HepG2 (cell line): ENCODE data around the gene CHMP5. TPM values are rescaled to one million over a fixed set of nuclear protein-coding genes. Genes with fewer than 3 reads are reported as not detected.

Experiments used
- ATAC-seq: fragments of 200-7000 bp; cut with Tn5 transposase; 3 replicates; pipeline ENCODE4 v1.9.1; 2020; ENCODE audit warnings: mild to moderate bottlenecking, moderate library complexity
- BruUV-seq: library from RNA; stranded (reverse); fragments of 400-500 nt; replicated peaks from 2 replicates; lab custom pipeline; 2021; lab: Mats Ljungman, UMichigan
- CTCF ChIA-PET: fragments of 300-600 bp; formaldehyde crosslinking; extraction: SDS; loops from one replicate; lab custom pipeline; 2021; ENCODE audit warnings: low total read pairs, inconsistent platforms, low intra/inter-chr PET ratio; lab: Yijun Ruan, JAX
- POLR2A ChIA-PET: fragments of 350-600 bp; sonication (Branson Sonifier 250); formaldehyde crosslinking; loops from one replicate; lab custom pipeline; 2020; ENCODE audit warnings: antibody characterized with exemption, inconsistent platforms; lab: Yijun Ruan, JAX
- DNase-seq: peaks from one replicate; pipeline ENCODE4 v3.0.0-alpha.2; 2015; ENCODE audit warnings: low spot score
- FAIRE-seq: peaks from 3 replicates; lab custom pipeline; 2011; peaks lifted over from hg19 to GRCh38; lab: Jason Lieb, UNC
- H2AFZ ChIP-seq: one replicate; pipeline ENCODE4 v1.6.1; 2011; ENCODE audit warnings: low read length, inconsistent platforms
- H3K27ac ChIP-seq: fragments of 300-600 bp; 3 replicates; pipeline ENCODE4 v1.8.0; 2011; ENCODE audit warnings: mixed run types, mild to moderate bottlenecking, mixed read lengths, low read length, inconsistent platforms; ENCODE audit not compliant: insufficient read depth; ENCODE audit errors: extremely low read length
- H3K27me3 ChIP-seq, 2 experiments: fragments of 200-600 bp in 1 of 2; 2 replicates in 1 of 2; 3 replicates in 1 of 2; pipeline versions ENCODE4 v1.6.0 to v1.8.0; 2011; ENCODE audit warnings: low read length in 2 of 2, mild to moderate bottlenecking in 2 of 2, moderate library complexity in 2 of 2, inconsistent platforms in 1 of 2; ENCODE audit not compliant: insufficient read depth in 2 of 2, control insufficient read depth in 1 of 2
- H3K36me3 ChIP-seq, 2 experiments: fragments of 200-600 bp in 1 of 2; replicated peaks in 1 of 2; 2 replicates in 1 of 2; 3 replicates in 1 of 2; pipeline versions ENCODE4 v1.5.1 to v1.8.0; 2011; ENCODE audit warnings: low read length in 2 of 2, inconsistent platforms in 1 of 2; ENCODE audit not compliant: insufficient read depth in 2 of 2, control insufficient read depth in 1 of 2
- H3K4me1 ChIP-seq: 2 replicates; pipeline ENCODE4 v1.5.1; 2012; ENCODE audit warnings: low read length, inconsistent platforms; ENCODE audit not compliant: insufficient read depth
- H3K4me2 ChIP-seq: 2 replicates; pipeline ENCODE4 v1.6.0; 2011; ENCODE audit warnings: low read depth, low read length, inconsistent platforms
- H3K4me3 ChIP-seq, 3 experiments: fragments of 200-600 bp in 1 of 3; sonication (generic), shearing (Covaris generic) in 1 of 3; replicated peaks in 1 of 3; 2 replicates each; pipeline ENCODE4 v1.5.1; 2011 to 2016; ENCODE audit warnings: low read length in 3 of 3, inconsistent platforms in 2 of 3, low read depth in 2 of 3, mild to moderate bottlenecking in 2 of 3, control low read depth in 1 of 3, mixed read lengths in 1 of 3; ENCODE audit not compliant: insufficient read depth in 1 of 3
- H3K79me2 ChIP-seq: one replicate; pipeline ENCODE4 v1.6.1; 2011; ENCODE audit warnings: low read length, inconsistent platforms; ENCODE audit not compliant: insufficient read depth
- H3K9ac ChIP-seq: 2 replicates; pipeline ENCODE4 v1.6.0; 2011; ENCODE audit warnings: mild to moderate bottlenecking, low read depth, low read length, inconsistent platforms; ENCODE audit not compliant: insufficient read depth
- H3K9me3 ChIP-seq: 2 replicates; pipeline ENCODE4 v1.5.1; 2012; ENCODE audit warnings: mild to moderate bottlenecking, low read length
- H4K20me1 ChIP-seq: 2 replicates; pipeline ENCODE4 v1.6.0; 2011; ENCODE audit warnings: inconsistent platforms, mild to moderate bottlenecking, low read length, moderate library complexity; ENCODE audit not compliant: insufficient read depth
- CHD4 ChIP-seq: fragments of 200-600 bp; sonication (generic); IDR thresholded peaks from 2 replicates; pipeline ENCODE4 v1.7.0; 2017; ENCODE audit warnings: mild to moderate bottlenecking, low read length, borderline replicate concordance
- EHMT2 ChIP-seq: fragments of 200-600 bp; sonication (generic); IDR thresholded peaks from 2 replicates; pipeline ENCODE4 v1.7.0; 2017; ENCODE audit warnings: antibody characterized with exemption, low read depth, low read length, borderline replicate concordance
- GATAD2A ChIP-seq: IDR thresholded peaks from 2 replicates; pipeline ENCODE4 v1.6.1; 2016
- KLF13 ChIP-seq: sonication (generic); formaldehyde crosslinking; IDR thresholded peaks from 2 replicates; pipeline ENCODE4 v1.4.0; 2020; ENCODE audit warnings: mild to moderate bottlenecking, missing genetic modification reagents
- MIXL1 ChIP-seq: IDR thresholded peaks from 2 replicates; pipeline ENCODE4 v1.6.1; 2016
- PAX8 ChIP-seq: sonication (generic); formaldehyde crosslinking; IDR thresholded peaks from 2 replicates; pipeline ENCODE4 v1.8.0; 2022; ENCODE audit warnings: mild to moderate bottlenecking, missing genetic modification reagents, borderline replicate concordance
- RAD21 ChIP-seq: fragments of 450-650 bp; formaldehyde crosslinking; IDR thresholded peaks from 2 replicates; pipeline ENCODE4 v1.5.0; 2020; ENCODE audit warnings: mild to moderate bottlenecking
- SMC3 ChIP-seq: IDR thresholded peaks from 2 replicates; pipeline ENCODE4 v1.6.1; 2011; ENCODE audit warnings: low read length, improper control_type of control experiment
- SP2 ChIP-seq: sonication (generic); formaldehyde crosslinking; IDR thresholded peaks from 2 replicates; pipeline ENCODE4 v1.5.1; 2020; ENCODE audit warnings: mild to moderate bottlenecking, missing genetic modification reagents
- STAG1 ChIP-seq: sonication (generic); formaldehyde crosslinking; IDR thresholded peaks from 2 replicates; pipeline ENCODE4 v1.4.0; 2020; ENCODE audit warnings: missing genetic modification reagents
- ZBTB7A ChIP-seq: sonication (generic); formaldehyde crosslinking; IDR thresholded peaks from 2 replicates; pipeline ENCODE4 v1.8.0; 2022; ENCODE audit warnings: mild to moderate bottlenecking, missing genetic modification reagents
- ZKSCAN1 ChIP-seq: fragments of 150-350 bp; IDR thresholded peaks from 2 replicates; pipeline ENCODE4 v1.6.1; 2014; ENCODE audit warnings: low read length
- ZKSCAN5 ChIP-seq: sonication (generic); formaldehyde crosslinking; IDR thresholded peaks from 2 replicates; pipeline ENCODE4 v1.5.1; 2020; ENCODE audit warnings: mild to moderate bottlenecking, missing genetic modification reagents
- ZKSCAN8 ChIP-seq: IDR thresholded peaks from 2 replicates; pipeline ENCODE4 v1.6.1; 2016; ENCODE audit warnings: borderline replicate concordance, missing genetic modification reagents, missing compliant biosample characterization
- ZNF432 ChIP-seq: sonication (generic); formaldehyde crosslinking; IDR thresholded peaks from 2 replicates; pipeline ENCODE4 v1.5.0; 2020; ENCODE audit warnings: missing genetic modification reagents, mild to moderate bottlenecking, borderline replicate concordance
- whole genome bisulfite sequencing: methylation state at CpG from one replicate; pipeline ENCODE4 v1.1.6; 2017; ENCODE audit warnings: low lambda C conversion rate; 5-methylcytosine and 5-hydroxymethylcytosine counted together
- in situ Hi-C: cut with HindIII; loops from 2 replicates; pipeline ENCODE4 v1.10.0; 2017; ENCODE audit warnings: low pct_unique_long_range_greater_than_20kb; ENCODE audit not compliant: extremely low pct_ligation_motif_present
- intact Hi-C: fragments of 100-400 bp; cut with micrococcal nuclease; formaldehyde crosslinking; loops from one replicate; pipeline ENCODE4 v1.10.0; 2022; ENCODE audit not compliant: unreplicated experiment
- polyA plus RNA-seq, 8 experiments: library from polyadenylated mRNA; depleted of rRNA in 3 of 8; stranded (reverse) in 7 of 8; unstranded in 1 of 8; fragments of >200 nt; fragmentation: Illumina TruSeq in 4 of 8; extraction: Trizol in 4 of 8; gene quantifications; 2 replicates each; pipeline versions ENCODE4 v1.2.1 to v1.2.3, GENCODE V29; 2011 to 2016; ENCODE audit warnings: low read depth in 4 of 8, missing spikeins in 1 of 8, mixed read lengths in 1 of 8; ENCODE audit not compliant: insufficient read depth in 1 of 8
- total RNA-seq, 5 experiments: library from RNA; depleted of rRNA; stranded (reverse); fragments of >200 nt; fragmentation: Illumina TruSeq; extraction: Trizol; gene quantifications; 2 replicates each; pipeline ENCODE4 v1.2.3, GENCODE V29; 2016; ENCODE audit warnings: low read depth in 1 of 5
- TF ChIP-seq, protein P1 (sequence below): sonication (generic); formaldehyde crosslinking; IDR thresholded peaks from 2 replicates; pipeline ENCODE4 v1.5.0; 2020; ENCODE audit warnings: mild to moderate bottlenecking, missing genetic modification reagents, moderate library complexity
- TF ChIP-seq, protein P2 (sequence below): IDR thresholded peaks from 2 replicates; pipeline ENCODE4 v1.6.1; 2012; ENCODE audit warnings: low read depth, low read length, improper control_type of control experiment

The CHMP5 gene
- total and polyA plus RNA-seq, 2 of the 13 experiments (the other 11 are each of a cell fraction or from before 2014, with no cell fraction given), result 46.0 to 57.3 TPM

DNA sequence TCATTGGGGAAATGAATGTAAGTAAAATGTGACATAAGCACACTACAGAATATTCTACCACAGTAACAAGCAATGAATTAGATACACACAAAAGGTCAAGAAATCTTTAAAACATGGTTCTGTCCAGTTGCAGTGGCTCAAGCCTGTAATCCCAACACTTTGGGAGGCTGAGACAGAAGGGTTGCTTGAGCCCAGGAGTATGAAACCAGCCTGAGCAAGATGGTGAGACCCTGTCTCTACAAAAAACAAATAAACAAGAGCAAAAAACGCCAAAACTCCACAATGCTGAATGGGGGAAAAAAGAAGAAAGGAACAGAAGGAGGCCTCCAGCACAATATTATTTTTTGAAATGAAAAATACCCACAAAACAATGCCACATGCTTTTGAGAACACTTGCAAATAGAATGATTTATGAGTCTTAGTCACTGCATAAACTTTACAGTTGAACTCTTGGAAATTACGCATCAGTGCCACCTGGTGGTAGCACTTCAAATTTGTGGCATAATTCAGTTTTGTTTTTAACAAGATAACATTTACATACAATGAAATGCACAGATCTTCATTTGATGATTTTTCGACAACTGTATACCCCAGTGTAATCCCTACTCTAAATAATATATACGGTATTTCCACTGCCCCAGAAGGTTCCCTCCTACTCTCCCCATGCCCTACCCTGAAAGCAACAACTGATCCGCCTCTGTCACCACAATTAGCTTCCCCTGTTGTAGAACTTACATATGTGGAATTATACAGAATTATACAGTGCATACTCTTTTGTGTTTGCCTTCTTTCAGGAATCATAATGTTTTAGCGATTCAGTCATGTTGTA is 39.3 kb upstream of the CHMP5 start:
- POLR2A ChIA-PET, result interaction anchor here (1.1 kb wide), 1 partner anchor 149 kb away, joined by 5 read pairs; the partner anchor contains the start of gene SMU1
- no peaks in the 10 kb centered on the region for H4K20me1 ChIP-seq
- BruUV-seq, result no TSS peak
- no peak overlapping the region for H3K4me3 ChIP-seq
- no peak for TF ChIP-seq SP2 (CRISPR knock-in tag)
- TF ChIP-seq PAX8, result no peak
- no peak for TF ChIP-seq ZKSCAN8
- TF ChIP-seq, protein P1, sequence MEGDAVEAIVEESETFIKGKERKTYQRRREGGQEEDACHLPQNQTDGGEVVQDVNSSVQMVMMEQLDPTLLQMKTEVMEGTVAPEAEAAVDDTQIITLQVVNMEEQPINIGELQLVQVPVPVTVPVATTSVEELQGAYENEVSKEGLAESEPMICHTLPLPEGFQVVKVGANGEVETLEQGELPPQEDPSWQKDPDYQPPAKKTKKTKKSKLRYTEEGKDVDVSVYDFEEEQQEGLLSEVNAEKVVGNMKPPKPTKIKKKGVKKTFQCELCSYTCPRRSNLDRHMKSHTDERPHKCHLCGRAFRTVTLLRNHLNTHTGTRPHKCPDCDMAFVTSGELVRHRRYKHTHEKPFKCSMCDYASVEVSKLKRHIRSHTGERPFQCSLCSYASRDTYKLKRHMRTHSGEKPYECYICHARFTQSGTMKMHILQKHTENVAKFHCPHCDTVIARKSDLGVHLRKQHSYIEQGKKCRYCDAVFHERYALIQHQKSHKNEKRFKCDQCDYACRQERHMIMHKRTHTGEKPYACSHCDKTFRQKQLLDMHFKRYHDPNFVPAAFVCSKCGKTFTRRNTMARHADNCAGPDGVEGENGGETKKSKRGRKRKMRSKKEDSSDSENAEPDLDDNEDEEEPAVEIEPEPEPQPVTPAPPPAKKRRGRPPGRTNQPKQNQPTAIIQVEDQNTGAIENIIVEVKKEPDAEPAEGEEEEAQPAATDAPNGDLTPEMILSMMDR (CRISPR knock-in tag), result peak; percentile 75
- no peak for TF ChIP-seq ZKSCAN5 (CRISPR knock-in tag)
- TF ChIP-seq SMC3, result peak; percentile 89
- 0 out of 2 replicates have a peak, but pooled peaks have one; percentile 51 for TF ChIP-seq MIXL1
- TF ChIP-seq ZBTB7A, result no peak
- TF ChIP-seq, protein P2, sequence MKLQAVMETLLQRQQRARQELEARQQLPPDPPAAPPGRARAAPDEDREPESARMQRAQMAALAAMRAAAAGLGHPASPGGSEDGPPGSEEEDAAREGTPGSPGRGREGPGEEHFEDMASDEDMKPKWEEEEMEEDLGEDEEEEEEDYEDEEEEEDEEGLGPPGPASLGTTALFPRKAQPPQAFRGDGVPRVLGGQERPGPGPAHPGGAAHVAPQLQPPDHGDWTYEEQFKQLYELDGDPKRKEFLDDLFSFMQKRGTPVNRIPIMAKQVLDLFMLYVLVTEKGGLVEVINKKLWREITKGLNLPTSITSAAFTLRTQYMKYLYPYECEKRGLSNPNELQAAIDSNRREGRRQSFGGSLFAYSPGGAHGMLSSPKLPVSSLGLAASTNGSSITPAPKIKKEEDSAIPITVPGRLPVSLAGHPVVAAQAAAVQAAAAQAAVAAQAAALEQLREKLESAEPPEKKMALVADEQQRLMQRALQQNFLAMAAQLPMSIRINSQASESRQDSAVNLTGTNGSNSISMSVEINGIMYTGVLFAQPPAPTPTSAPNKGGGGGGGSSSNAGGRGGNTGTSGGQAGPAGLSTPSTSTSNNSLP, result peak; percentile 36; the same call in 1 of the 2 replicates
- TF ChIP-seq EHMT2, result no peak
- no peak for TF ChIP-seq KLF13
- TF ChIP-seq GATAD2A (CRISPR knock-in tag), result peak; percentile 41; the same call in 1 of the 2 replicates
- no peak for TF ChIP-seq CHD4
- TF ChIP-seq RAD21, result peak; percentile 78
- no peak for TF ChIP-seq ZKSCAN1
- peak; percentile 88 for TF ChIP-seq STAG1 (CRISPR knock-in tag)
- no peak for TF ChIP-seq ZNF432 (CRISPR knock-in tag)
- TF ChIP-seq, all 625 proteins: peak for 7
- peaks cover 0 to 8% of the 10 kb centered on the region in 2 experiments; a peak in 3 of 5 replicates for H3K27me3 ChIP-seq
- H3K27ac ChIP-seq, result no peak overlapping the region
- H3K9ac ChIP-seq, result no peak overlapping the region
- DNase-seq (peak; percentile 57), ATAC-seq (no peak), FAIRE-seq (peak; percentile 88)
- peaks cover 30% of the 10 kb centered on the region for H3K4me1 ChIP-seq
- no peak overlapping the region for H2AFZ ChIP-seq
- H3K79me2 ChIP-seq, result no peaks in the 10 kb centered on the region
- H3K4me2 ChIP-seq, result no peak overlapping the region
- in situ Hi-C loops, result loop anchor here (5.0 kb wide), 1 partner anchor 143 kb away; no protein-coding TSS in a partner anchor
- intact Hi-C loops, result loop anchor here (1.0 to 5.0 kb wide), 3 partner anchors 37 to 144 kb away; partner anchors contain the start of gene BAG1
- H3K9me3 ChIP-seq, result no peaks in the 10 kb centered on the region
- WGBS, result 15% methylated on average over 6 of the region's 6 CpGs
- H3K36me3 ChIP-seq, result no peaks in the 10 kb centered on the region
- CTCF ChIA-PET, result interaction anchor here (5.0 kb wide), 1 partner anchor 144 kb away, joined by 80 read pairs; no protein-coding TSS in a partner anchor
